ENCODE measurements around the gene TRMT1L. TPM values are rescaled to one million over a fixed set of nuclear protein-coding genes. Genes with fewer than 3 reads are reported as not detected.

TRMT1L gene
- total and polyA plus RNA-seq, 2 donors (not counting 3 experiments of a cell fraction or from before 2014, with no cell fraction given): 7.9 to 12.8 TPM

DNA sequence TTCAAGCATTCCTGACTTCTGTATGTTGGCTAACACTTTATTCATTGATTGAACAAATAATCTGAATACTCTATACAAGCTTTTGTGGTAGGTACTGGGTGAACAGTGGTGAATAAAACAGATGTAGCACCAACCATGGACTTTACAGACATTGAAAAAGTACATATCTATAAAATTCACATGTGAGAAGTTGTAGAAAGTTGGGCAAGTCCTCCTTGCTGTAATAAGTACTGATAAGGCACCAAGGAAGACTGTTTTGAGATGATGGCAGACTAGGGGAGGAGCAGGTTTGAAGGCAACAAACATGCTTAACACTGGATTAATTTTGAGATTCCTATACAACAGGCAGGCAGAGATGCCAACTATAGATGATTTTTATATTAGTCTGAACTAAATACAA lies 69.0 kb downstream of the TRMT1L start:
- Histone ChIP-seq H3K4me3 (replicated peaks in 1 of 3; ENCODE audit: insufficient read depth in 1 of 3, low read depth in 1 of 3, low read length in 3 of 3) (no peak overlapping the region), H3K27ac (ENCODE audit: insufficient read depth, low read depth, low read length) (no peak overlapping the region), H3K4me1 (ENCODE audit: control insufficient read depth, extremely low read depth, insufficient read depth, low read length) (no peaks in the 10 kb centered on the region), H3K4me2 (ENCODE audit: insufficient read depth, low read length) (no peak overlapping the region), H3K9ac (replicated peaks; ENCODE audit: extremely low read depth, insufficient read depth, low read length) (no peak overlapping the region), H3K79me2 (ENCODE audit: control insufficient read depth, insufficient read depth, low read length) (peaks cover 28% of the 10 kb centered on the region), H4K20me1 (replicated peaks; ENCODE audit: control insufficient read depth, extremely low read depth, insufficient read depth, low read length) (no peaks in the 10 kb centered on the region), H3K36me3 (ENCODE audit: control insufficient read depth in 2 of 2, extremely low read depth in 1 of 2, insufficient read depth in 2 of 2, low read length in 2 of 2) (peaks cover 2 to 4% of the 10 kb centered on the region in 2 experiments), H3K27me3 (ENCODE audit: control insufficient read depth in 2 of 2, insufficient read depth in 2 of 2, low read length in 2 of 2) (no peaks in the 10 kb centered on the region), H3K9me3 (replicated peaks; ENCODE audit: control insufficient read depth, insufficient read depth, low read length) (no peaks in the 10 kb centered on the region), H3K9me1 (replicated peaks; ENCODE audit: control insufficient read depth, extremely low read depth, insufficient read depth, low read length) (no peaks in the 10 kb centered on the region), H2AFZ (ENCODE audit: low read depth, low read length) (no peak overlapping the region)
- intact Hi-C loops (cut with micrococcal nuclease): no loop called here
- TF ChIP-seq POLR2AphosphoS5 (IDR thresholded peaks at IDR 0.05; ENCODE audit: insufficient read depth, low read depth, low read length) (no peak), GATA2 (IDR thresholded peaks at IDR 0.05; ENCODE audit: insufficient read depth, insufficient read length, low read depth, low read length) (no peak), MYC (IDR thresholded peaks at IDR 0.05; ENCODE audit: low read depth, low read length) (no peak), EZH2 (IDR thresholded peaks at IDR 0.05; ENCODE audit: borderline replicate concordance, low read depth, low read length, severe bottlenecking) (no peak), FOS (IDR thresholded peaks at IDR 0.05; ENCODE audit: borderline replicate concordance, insufficient read depth, low read length) (no peak), POLR2A (IDR thresholded peaks at IDR 0.05; ENCODE audit: low read depth, low read length) (no peak), JUN (IDR thresholded peaks at IDR 0.05; ENCODE audit: borderline replicate concordance, insufficient read depth, insufficient read length, low read depth) (no peak)
- TF ChIP-seq, protein P1, sequence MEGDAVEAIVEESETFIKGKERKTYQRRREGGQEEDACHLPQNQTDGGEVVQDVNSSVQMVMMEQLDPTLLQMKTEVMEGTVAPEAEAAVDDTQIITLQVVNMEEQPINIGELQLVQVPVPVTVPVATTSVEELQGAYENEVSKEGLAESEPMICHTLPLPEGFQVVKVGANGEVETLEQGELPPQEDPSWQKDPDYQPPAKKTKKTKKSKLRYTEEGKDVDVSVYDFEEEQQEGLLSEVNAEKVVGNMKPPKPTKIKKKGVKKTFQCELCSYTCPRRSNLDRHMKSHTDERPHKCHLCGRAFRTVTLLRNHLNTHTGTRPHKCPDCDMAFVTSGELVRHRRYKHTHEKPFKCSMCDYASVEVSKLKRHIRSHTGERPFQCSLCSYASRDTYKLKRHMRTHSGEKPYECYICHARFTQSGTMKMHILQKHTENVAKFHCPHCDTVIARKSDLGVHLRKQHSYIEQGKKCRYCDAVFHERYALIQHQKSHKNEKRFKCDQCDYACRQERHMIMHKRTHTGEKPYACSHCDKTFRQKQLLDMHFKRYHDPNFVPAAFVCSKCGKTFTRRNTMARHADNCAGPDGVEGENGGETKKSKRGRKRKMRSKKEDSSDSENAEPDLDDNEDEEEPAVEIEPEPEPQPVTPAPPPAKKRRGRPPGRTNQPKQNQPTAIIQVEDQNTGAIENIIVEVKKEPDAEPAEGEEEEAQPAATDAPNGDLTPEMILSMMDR (IDR thresholded peaks at IDR 0.05; ENCODE audit: extremely low read depth in 1 of 2, insufficient read depth in 1 of 2, low read depth in 1 of 2, low read length in 2 of 2): no peak
- TF ChIP-seq, protein P2, sequence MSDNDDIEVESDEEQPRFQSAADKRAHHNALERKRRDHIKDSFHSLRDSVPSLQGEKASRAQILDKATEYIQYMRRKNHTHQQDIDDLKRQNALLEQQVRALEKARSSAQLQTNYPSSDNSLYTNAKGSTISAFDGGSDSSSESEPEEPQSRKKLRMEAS (IDR thresholded peaks at IDR 0.05; ENCODE audit: insufficient read depth, insufficient read length): no peak
- CTCF ChIA-PET: no interaction called here
- POLR2A ChIA-PET: no interaction called here
- FAIRE-seq (no peak), DNase-seq (ENCODE audit: low read depth, low spot score) (no peak)
- dilution Hi-C loops (cut with MboI; ENCODE audit: extremely low pct_ligation_motif_present, low sequenced_read_pairs): no loop called here
- BruUV-seq (replicated peaks): no TSS peak
